HepG2 (cell line): ENCODE results near the gene ST8SIA4.

Experiments
- CTCF ChIP-seq: sonication (generic); formaldehyde crosslinking; IDR thresholded peaks from 2 replicates; pipeline ENCODE4 v1.5.0; 2020; ENCODE audit warnings: mild to moderate bottlenecking, missing genetic modification reagents, moderate library complexity
- PHF8 ChIP-seq: sonication (generic); formaldehyde crosslinking; IDR thresholded peaks from 2 replicates; pipeline ENCODE4 v1.5.0; 2020; ENCODE audit warnings: missing genetic modification reagents
- POLR2AphosphoS2 ChIP-seq: IDR thresholded peaks from 2 replicates; pipeline ENCODE4 v1.6.1; 2011; ENCODE audit warnings: low read depth, low read length, improper control_type of control experiment
- TF ChIP-seq, protein P1 (sequence below): sonication (generic); formaldehyde crosslinking; IDR thresholded peaks from 2 replicates; pipeline ENCODE4 v1.8.1; 2022; ENCODE audit warnings: mild to moderate bottlenecking, missing genetic modification reagents
- TF ChIP-seq, protein P2 (sequence below): sonication (generic); formaldehyde crosslinking; IDR thresholded peaks from 2 replicates; pipeline ENCODE4 v1.8.1; 2023; ENCODE audit warnings: mild to moderate bottlenecking, missing genetic modification reagents, borderline replicate concordance

- TF ChIP-seq CTCF (CRISPR knock-in tag) (no peak), POLR2AphosphoS2 (no peak), PHF8 (no peak)
- TF ChIP-seq, protein P1, sequence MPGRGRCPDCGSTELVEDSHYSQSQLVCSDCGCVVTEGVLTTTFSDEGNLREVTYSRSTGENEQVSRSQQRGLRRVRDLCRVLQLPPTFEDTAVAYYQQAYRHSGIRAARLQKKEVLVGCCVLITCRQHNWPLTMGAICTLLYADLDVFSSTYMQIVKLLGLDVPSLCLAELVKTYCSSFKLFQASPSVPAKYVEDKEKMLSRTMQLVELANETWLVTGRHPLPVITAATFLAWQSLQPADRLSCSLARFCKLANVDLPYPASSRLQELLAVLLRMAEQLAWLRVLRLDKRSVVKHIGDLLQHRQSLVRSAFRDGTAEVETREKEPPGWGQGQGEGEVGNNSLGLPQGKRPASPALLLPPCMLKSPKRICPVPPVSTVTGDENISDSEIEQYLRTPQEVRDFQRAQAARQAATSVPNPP (CRISPR knock-in tag), result no peak
- TF ChIP-seq, protein P2, sequence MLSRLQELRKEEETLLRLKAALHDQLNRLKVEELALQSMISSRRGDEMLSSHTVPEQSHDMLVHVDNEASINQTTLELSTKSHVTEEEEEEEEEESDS, result no peak
Measured at GRCh38 chr5:100771181-100771580, 131.9 kb downstream of the ST8SIA4 start.
